ENCODE measurements around the gene PTPRQ. TPM values are rescaled to one million over a fixed set of nuclear protein-coding genes. Genes with fewer than 3 reads are reported as not detected.
"Not testable (repeated sequence)": the region's sequence is repeated elsewhere in the genome, so short reads cannot be mapped to it uniquely, and the experiment has no call there.

Gene PTPRQ
- polyA plus RNA-seq, 4 donors: 15.0 to 32.7 (median 23.0) TPM

DNA sequence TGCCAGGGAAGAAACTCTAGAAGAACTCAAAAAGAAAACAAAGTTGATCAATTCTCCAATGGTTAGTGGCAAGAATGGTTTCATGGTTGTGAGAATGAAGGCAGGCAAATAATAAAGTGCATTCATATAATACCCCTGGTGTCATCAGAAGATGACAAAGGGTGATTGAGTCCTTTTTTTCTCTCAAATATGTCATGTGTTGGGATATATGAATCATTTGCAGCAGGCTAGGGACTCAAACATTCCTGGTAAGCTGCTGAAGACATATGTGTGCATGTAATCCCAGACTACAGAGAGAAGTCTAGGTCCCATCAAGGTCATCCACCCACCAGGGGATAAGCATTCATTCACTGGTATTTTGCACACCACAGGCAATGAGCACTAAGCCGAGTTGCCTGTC is 181.0 kb downstream of the PTPRQ start:
- DNase-seq (ENCODE audit: low read depth in 4 of 4, low spot score in 2 of 4): no peak

DNA sequence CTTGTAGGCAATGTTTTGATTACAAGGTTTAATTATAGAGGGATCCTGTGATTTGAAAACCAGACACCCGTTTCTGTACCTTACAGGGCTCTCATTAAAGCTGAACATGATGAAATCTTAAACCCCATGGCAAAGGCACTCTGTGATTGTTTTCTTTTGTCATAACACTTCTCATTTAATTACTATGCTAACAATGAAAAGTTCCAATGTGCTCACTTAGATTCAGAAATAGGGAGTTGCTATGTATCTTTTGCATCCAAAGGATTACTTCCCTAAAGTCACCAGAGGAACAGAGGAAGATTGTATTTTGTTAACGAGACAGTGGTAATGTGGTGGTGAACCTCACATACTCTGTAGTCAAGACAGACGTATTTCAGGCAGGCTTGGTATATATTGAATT is 181.9 kb downstream of the PTPRQ start:
- DNase-seq (ENCODE audit: low read depth in 4 of 4, low spot score in 2 of 4): no peak

GRCh38 chr12:80627782-80628181 is 183.7 kb downstream of the PTPRQ start:
- no peak for DNase-seq (ENCODE audit: low read depth in 4 of 4, low spot score in 2 of 4)

DNA sequence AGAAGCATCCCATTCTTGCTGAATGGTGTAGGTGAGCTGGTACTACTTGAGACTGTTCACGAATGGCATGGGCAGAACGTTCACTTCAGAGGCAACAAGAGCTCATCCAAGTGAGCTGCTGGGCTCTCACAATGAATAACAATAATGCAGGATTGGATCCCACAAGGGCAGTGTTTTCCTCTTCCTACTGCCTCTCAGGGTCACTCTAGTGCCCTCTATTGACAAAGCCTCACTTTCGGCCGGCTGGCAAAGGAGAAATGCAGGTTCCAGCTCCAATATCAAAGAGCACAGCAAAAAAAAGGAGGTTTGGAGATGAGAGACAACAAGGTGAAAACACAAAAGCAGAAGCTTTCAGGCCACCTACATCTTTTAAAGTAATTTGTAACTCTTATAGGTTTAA is 188.8 kb downstream of the PTPRQ start:
- no peak for DNase-seq (ENCODE audit: low read depth in 4 of 4, low spot score in 2 of 4)

DNA sequence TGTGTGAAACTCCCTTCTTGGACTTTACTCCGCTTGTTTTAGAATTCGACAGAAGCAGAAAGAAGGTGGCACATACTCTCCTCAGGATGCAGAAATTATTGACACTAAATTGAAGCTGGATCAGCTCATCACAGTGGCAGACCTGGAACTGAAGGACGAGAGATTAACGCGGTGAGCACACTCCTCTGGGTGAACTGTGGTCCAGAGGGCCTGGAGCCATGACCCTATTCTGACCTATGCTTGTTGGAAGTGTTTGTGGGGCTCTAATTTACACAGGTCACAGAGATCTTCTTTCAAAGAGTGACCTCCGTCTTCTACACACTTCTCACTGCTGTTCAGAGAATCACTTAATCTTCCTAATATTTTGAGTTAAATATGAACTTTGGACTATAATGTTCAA is 190.9 kb downstream of the PTPRQ start:
- DNase-seq (ENCODE audit: low read depth in 4 of 4, low spot score in 2 of 4): no peak

DNA sequence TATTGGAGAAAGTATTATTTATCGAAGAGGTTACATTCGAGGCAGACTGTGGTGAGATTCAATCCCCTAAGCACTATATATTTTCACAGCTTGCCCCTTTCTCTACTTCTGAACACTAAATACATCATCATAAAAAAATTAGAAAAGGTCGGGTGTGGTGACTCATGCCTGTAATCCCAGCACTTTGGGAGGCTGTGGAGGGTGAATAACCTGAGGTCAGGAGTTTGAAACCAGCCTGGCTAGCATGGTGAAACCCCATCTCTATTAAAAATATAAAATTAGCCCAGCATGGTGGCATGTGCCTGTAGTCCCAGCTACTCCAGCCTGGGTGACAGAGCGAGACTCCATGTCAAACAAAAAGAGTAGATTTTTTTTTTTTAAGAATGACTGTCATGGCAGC is 192.8 kb downstream of the PTPRQ start:
- DNase-seq (ENCODE audit: low read depth in 4 of 4, low spot score in 2 of 4): no peak

DNA sequence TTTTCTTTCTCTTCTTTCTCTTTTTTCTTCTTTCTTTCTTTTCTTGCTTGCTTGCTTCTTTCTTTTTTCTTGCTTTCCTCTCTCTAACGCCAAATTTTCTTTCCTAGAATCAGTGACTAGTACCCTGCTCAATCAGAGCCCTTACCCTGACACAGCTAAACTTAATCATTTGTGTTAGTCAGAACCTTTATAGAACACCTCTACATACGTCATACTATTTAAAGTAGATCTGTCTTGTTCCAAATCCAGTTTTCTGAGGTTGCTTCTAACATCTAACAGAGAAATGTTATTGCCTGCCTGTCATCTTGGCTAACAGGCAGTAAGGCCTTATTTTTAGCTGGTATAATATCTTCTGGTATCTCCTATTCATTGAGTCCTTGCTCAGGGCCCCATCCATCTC is 197.9 kb downstream of the PTPRQ start:
- no peak for DNase-seq (ENCODE audit: low read depth in 4 of 4, low spot score in 2 of 4)

DNA sequence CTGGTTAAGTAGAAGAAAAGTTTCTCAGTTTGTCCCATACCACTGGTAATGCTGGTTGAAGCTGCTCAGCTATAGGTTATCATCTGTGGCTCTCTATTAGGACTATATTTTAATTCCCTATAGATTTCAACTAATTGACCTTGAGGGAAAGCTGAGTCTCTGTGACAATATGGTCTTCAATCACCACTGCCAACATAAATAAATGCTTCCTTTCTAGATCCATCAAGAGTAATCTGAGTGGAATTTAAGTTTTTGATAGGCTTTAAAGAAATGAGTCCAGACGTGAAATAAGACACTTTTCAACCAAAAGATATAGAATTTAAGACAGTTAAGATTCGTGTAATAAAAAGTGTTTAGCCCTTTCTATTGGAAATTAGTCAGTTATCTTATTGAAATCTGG is 199.9 kb downstream of the PTPRQ start:
- DNase-seq (ENCODE audit: low read depth in 4 of 4, low spot score in 2 of 4): no peak

DNA sequence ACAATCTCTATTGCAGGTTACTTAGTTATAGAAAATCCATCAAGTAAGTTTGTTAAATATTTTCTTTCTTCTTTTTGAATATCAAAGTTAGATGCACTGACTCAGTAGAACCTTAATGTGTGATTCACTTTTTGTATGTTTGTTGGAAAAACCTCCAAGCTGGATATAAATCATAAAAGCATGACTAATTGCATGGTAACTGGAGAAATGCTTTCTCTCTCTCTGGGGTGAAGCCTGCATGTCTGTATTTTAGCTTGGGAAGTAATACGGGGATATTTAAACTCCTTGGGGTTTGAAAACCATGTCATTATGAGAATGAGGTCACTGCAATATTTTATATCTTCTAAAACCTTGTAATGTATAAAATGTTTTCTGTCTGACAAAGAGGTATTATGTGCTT is 204.8 kb downstream of the PTPRQ start:
- DNase-seq (ENCODE audit: low read depth in 4 of 4, low spot score in 2 of 4): no peak

DNA sequence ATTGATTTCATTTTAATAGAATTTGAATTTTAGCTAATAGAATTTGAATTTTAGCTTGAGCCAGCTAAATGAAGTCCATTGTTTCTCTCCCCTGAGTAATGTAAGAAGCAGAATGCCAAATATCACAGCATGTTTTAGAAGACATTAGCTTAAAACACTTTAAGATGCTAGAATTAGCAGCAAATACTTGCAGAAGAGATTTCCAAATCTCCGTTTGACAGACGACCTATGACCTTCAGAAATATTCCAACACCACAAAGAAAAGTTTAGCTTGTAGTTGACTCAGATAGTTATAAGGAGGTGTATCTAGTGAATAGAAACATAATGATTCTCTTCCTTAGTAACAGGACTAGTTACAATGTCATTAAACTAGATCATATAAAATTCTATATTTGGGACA is 211.7 kb downstream of the PTPRQ start:
- no peak for DNase-seq (ENCODE audit: low read depth in 4 of 4, low spot score in 2 of 4)

DNA sequence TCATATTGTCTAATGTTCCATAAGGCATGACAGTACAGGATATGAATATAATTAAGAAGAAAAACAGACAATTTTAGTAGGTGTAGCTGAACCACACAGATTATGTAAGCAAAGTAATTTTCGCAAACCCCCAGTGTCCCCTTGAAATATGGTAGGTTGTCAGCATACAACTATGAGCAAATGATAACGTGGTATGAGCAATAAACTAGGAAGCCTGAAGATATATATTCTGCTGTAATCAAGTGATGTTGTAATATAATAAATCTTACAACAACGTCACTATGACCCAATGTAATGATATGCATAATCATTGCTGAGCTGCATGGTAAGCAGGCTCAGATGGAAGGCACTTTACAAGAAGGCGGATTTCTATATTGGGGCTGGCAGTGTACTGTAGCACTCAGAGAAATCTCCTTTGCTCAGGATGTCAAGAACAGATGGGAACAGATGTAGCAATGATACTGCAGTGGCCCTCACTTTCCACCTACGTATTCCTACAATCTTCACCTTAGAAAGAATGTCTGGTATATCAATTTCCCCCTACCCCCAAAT is 215.6 kb downstream of the PTPRQ start:
- no peak for DNase-seq (ENCODE audit: low read depth in 4 of 4, low spot score in 2 of 4)

DNA sequence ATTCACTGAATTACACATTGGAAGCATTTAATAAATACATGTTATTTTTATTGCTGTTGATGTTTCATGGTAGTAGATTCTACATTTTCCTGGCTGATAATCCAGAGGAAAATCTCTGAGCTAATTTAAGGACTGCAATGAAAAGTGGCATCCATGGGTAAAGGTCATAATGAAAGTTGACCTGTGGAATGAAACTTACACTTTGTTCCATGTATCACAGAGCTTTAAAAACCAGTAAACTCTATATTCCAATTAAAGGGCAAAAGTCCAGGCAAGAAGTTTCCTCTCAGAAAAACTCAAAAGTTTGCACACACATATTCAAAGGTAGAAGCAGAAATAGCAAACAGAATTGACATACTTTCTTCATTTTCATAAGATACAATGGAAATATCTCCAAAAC is 218.6 kb downstream of the PTPRQ start:
- no peak for DNase-seq (ENCODE audit: low read depth in 4 of 4, low spot score in 2 of 4)

GRCh38 chr12:80670214-80670613 is 226.2 kb downstream of the PTPRQ start:
- no peak for DNase-seq (ENCODE audit: low read depth in 4 of 4, low spot score in 2 of 4)

DNA sequence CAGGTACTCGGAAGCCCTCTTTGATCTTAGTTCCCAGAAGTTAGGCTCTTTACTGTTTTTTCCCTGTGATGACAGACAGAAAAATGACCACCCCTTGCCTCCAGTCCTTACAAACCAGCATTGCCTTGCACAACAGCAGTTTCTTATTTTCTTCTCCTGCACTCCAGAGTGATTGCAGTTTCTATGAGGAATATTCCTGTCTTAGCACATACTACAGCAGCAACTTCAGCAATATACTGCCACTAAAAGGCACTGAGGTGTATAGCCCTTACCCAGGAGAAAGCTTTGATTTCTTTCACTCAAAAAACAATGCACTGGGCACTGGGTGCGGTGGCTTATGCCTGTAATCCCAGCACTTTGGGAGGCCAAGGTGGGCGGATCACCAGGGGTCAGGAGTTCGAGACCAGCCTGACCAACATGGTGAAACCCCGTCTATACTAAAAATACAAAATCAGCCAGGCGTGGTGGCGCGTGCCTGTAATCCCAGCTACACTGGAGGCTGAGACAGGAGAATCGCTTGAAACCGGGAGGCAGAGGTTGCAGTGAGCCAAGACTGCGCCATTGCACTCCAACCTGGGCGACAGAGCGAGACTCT is 232.1 kb downstream of the PTPRQ start:
- not testable (repeated sequence) for DNase-seq (ENCODE audit: low read depth in 4 of 4, low spot score in 2 of 4)

- no peak for DNase-seq (ENCODE audit: low read depth in 4 of 4, low spot score in 2 of 4)
Observed at GRCh38 chr12:80676856-80677255, 232.8 kb downstream of the PTPRQ start.

- no peak for DNase-seq (ENCODE audit: low read depth in 4 of 4, low spot score in 2 of 4)
Observed at GRCh38 chr12:80677994-80678393, 234.0 kb downstream of the PTPRQ start.

- DNase-seq (ENCODE audit: low read depth in 4 of 4, low spot score in 2 of 4): no peak
Observed at GRCh38 chr12:80679346-80680131, 235.5 kb downstream of the PTPRQ start.

DNA sequence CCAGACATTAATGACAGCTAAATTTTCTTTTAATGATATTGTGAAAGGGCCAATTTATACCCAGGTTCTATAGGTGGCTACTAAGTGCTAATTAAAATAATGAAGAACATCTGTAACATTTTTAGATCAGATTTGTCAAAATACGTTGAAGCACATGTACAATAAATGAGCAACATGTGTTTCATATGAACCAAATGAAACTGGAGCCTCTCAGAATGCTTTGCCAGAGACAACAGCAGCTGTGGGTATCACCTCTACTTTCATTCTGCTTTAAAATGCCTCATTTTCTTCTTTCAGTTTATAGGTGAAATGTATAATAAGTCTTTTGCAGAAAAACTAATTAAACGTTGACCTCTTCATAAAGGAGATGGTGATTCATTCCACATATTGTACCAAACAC is 237.3 kb downstream of the PTPRQ start:
- no peak for DNase-seq (ENCODE audit: low read depth in 4 of 4, low spot score in 2 of 4)

DNA sequence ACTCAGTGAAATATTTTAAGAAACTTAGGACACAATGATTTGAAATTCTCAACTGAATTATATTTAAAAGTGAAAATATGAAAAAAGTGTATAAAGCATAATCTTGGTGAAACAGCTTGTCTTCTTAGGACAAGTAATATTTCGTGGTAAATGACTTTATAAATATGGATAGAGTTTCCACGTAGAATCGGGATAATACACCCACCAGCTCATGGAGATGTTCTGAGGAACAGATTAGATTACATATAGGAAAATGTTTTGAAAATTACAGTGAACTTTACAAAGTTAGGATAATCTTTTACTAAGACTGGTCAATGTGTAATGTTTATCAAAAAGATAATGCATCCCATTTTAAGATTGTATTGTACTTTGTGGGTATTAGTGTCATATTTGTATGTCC is 237.8 kb downstream of the PTPRQ start:
- DNase-seq (ENCODE audit: low read depth in 4 of 4, low spot score in 2 of 4): no peak

GRCh38 chr12:80684077-80684495 is 240.1 kb downstream of the PTPRQ start:
- DNase-seq (ENCODE audit: low read depth in 4 of 4, low spot score in 2 of 4): no peak

DNA sequence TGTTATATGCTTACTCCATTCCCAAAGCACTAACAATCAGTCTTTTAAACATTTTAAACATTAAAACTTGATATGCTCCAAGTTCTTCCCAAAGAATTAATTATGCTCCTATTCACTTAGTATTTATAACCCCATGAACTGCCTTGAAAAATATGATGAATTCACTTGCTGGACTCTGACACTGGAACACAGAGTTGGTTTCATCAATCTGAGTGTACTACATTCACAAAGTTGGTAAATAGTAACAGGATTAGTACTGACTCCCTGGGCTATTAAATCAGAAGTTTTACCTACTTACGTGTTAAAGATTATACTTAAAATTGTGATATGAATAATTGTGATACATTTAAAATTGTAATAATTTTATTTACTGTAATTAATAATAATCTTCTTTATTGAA is 246.1 kb downstream of the PTPRQ start:
- DNase-seq (ENCODE audit: low read depth in 4 of 4, low spot score in 2 of 4): no peak

DNA sequence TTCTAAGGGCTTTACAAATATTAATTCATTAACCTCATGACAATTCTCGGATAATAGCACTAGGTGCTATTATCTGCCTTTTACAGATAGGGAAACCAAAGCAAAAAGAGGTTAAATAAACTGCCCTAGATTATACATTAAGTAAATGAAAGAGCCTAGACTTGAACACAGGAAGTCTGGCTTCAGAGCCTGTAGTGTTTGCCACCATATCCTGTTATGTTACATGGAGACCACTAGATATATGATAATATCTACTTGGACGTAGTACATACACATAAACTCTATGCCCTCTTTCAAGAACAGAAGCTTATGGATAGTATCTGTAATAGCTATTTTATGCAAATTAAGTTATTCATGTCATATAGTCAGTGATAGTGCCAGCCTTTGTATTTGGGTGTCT is 246.5 kb downstream of the PTPRQ start:
- no peak for DNase-seq (ENCODE audit: low read depth in 4 of 4, low spot score in 2 of 4)
